Trophoblast cell (in vitro differentiated cells and primary cell): ENCODE results near the gene AHNAK2.

ENCODE experiments used
- DNase-seq, 2 donors: peaks; one replicate each; pipeline ENCODE4 v3.0.0-alpha.2; 2016
- H2AFZ ChIP-seq: 2 replicates; pipeline ENCODE4 v1.6.1; 2013; ENCODE audit warnings: low read length, moderate library complexity, mild to moderate bottlenecking; ENCODE audit not compliant: insufficient read depth, poor library complexity
- H2AK5ac ChIP-seq: 2 replicates; pipeline ENCODE4 v1.6.1; 2013; ENCODE audit warnings: mild to moderate bottlenecking, low read length
- H2BK120ac ChIP-seq: 2 replicates; pipeline ENCODE4 v1.6.1; 2013; ENCODE audit warnings: low read length, mild to moderate bottlenecking, moderate library complexity; ENCODE audit not compliant: insufficient read depth, poor library complexity
- H2BK12ac ChIP-seq: 2 replicates; pipeline ENCODE4 v1.6.1; 2013; ENCODE audit warnings: mild to moderate bottlenecking, low read length, moderate library complexity
- H2BK5ac ChIP-seq: 2 replicates; pipeline ENCODE4 v1.6.1; 2013; ENCODE audit warnings: low read length, low read depth, moderate library complexity, mild to moderate bottlenecking; ENCODE audit not compliant: poor library complexity
- H3K14ac ChIP-seq: 2 replicates; pipeline ENCODE4 v1.6.1; 2013; ENCODE audit warnings: mild to moderate bottlenecking, low read length
- H3K18ac ChIP-seq: 2 replicates; pipeline ENCODE4 v1.6.1; 2013; ENCODE audit warnings: mild to moderate bottlenecking, low read length
- H3K23ac ChIP-seq: 2 replicates; pipeline ENCODE4 v1.6.1; 2013; ENCODE audit warnings: low read length
- H3K27ac ChIP-seq: 2 replicates; pipeline ENCODE4 v1.5.1; 2013; ENCODE audit warnings: low read depth, mild to moderate bottlenecking, inconsistent platforms, low read length, moderate library complexity
- H3K27me3 ChIP-seq: 2 replicates; pipeline ENCODE4 v1.6.1; 2013; ENCODE audit warnings: inconsistent platforms, mild to moderate bottlenecking, low read length, moderate library complexity; ENCODE audit not compliant: insufficient read depth
- H3K36me3 ChIP-seq, 2 experiments: 1 replicate in 1 of 2; 2 replicates in 1 of 2; pipeline ENCODE4 v1.6.1; 2013; ENCODE audit warnings: low read length in 2 of 2, mild to moderate bottlenecking in 2 of 2, moderate library complexity in 1 of 2; ENCODE audit not compliant: insufficient read depth in 2 of 2, control insufficient read depth in 1 of 2
- H3K4ac ChIP-seq: 2 replicates; pipeline ENCODE4 v1.6.1; 2013; ENCODE audit warnings: low read depth, mild to moderate bottlenecking, low read length, moderate library complexity
- H3K4me1 ChIP-seq, 2 experiments: 1 replicate in 1 of 2; 2 replicates in 1 of 2; pipeline ENCODE4 v1.6.1; 2013; ENCODE audit warnings: low read length in 2 of 2, mild to moderate bottlenecking in 2 of 2, moderate library complexity in 1 of 2; ENCODE audit not compliant: insufficient read depth in 2 of 2, control insufficient read depth in 1 of 2
- H3K4me2 ChIP-seq: 2 replicates; pipeline ENCODE4 v1.6.1; 2013; ENCODE audit warnings: inconsistent platforms, mild to moderate bottlenecking, low read length, moderate library complexity
- H3K4me3 ChIP-seq: 2 replicates; pipeline ENCODE4 v1.5.1; 2013; ENCODE audit warnings: mild to moderate bottlenecking, low read depth, low read length, inconsistent platforms
- H3K79me1 ChIP-seq: one replicate; pipeline ENCODE4 v1.6.1; 2013; ENCODE audit warnings: low read length
- H3K79me2 ChIP-seq: 2 replicates; pipeline ENCODE4 v1.6.1; 2013; ENCODE audit warnings: low read length, mild to moderate bottlenecking; ENCODE audit not compliant: control insufficient read depth, insufficient read depth, poor library complexity
- H3K9ac ChIP-seq: 2 replicates; pipeline ENCODE4 v1.6.1; 2013; ENCODE audit warnings: mild to moderate bottlenecking, low read length
- H3K9me3 ChIP-seq: 2 replicates; pipeline ENCODE4 v1.6.1; 2013; ENCODE audit warnings: low read depth, mild to moderate bottlenecking, control low read depth, inconsistent platforms, low read length; ENCODE audit not compliant: insufficient read depth
- H4K12ac ChIP-seq: 2 replicates; pipeline ENCODE4 v1.6.1; 2013; ENCODE audit warnings: low read depth, mild to moderate bottlenecking, low read length, moderate library complexity
- H4K8ac ChIP-seq: 2 replicates; pipeline ENCODE4 v1.6.1; 2013; ENCODE audit warnings: low read depth, mild to moderate bottlenecking, low read length, moderate library complexity
- H4K91ac ChIP-seq: one replicate; pipeline ENCODE4 v1.6.1; 2013; ENCODE audit warnings: low read depth, mild to moderate bottlenecking, low read length, moderate library complexity
- WGBS: extraction: QIAGEN DNeasy Blood & Tissue Kit; methylation state at CpG from one replicate; pipeline ENCODE4 v1.1.7; 2013; ENCODE audit warnings: missing lambda C conversion rate; ENCODE audit not compliant: insufficient read length, insufficient coverage; ENCODE audit errors: extremely low coverage; 5-methylcytosine and 5-hydroxymethylcytosine counted together

Gene AHNAK2

DNA sequence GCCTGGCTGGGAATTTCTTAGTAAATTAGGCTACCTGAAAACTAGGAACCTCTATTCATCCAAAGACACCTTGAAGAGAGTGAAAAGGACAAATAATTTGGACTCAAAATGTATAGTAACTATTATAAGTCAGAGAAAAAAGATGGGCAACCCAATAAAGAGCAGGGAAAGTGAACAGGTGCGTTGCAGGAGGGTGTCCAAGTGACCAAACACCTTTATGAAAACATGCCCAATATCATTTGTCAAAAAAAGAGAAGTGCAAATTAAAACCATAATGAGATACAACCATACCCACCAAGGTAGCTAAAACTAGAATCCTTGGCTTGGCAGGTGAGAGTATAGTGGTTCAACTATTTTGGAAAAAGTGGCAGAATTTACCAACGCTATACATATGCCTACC, 78.4 kb downstream of the AHNAK2 start:
- H3K79me2 ChIP-seq = no peaks in the 10 kb centered on the region
- no peak overlapping the region for H3K9ac ChIP-seq
- no peaks in the 10 kb centered on the region for H3K4me1 ChIP-seq
- no peak overlapping the region for H3K23ac ChIP-seq
- no peak overlapping the region for H3K27ac ChIP-seq
- no peak overlapping the region for H4K91ac ChIP-seq
- H3K9me3 ChIP-seq = peaks cover 2% of the 10 kb centered on the region
- peaks cover 7 to 11% of the 10 kb centered on the region in 2 experiments for H3K36me3 ChIP-seq
- no peak overlapping the region for H3K4ac ChIP-seq
- H2AFZ ChIP-seq = no peak overlapping the region
- DNase-seq = no peak
- no peak overlapping the region for H3K4me3 ChIP-seq
- H3K18ac ChIP-seq = no peak overlapping the region
- no peak overlapping the region for H2AK5ac ChIP-seq
- no peak overlapping the region for H4K12ac ChIP-seq
- H2BK12ac ChIP-seq = no peak overlapping the region
- no peak overlapping the region for H3K14ac ChIP-seq
- no peaks in the 10 kb centered on the region for H3K27me3 ChIP-seq
- WGBS = no CpG with 5 or more reads among the region's 2 CpGs
- no peak overlapping the region for H3K4me2 ChIP-seq
- H2BK5ac ChIP-seq = no peak overlapping the region
- no peak overlapping the region for H4K8ac ChIP-seq
- no peak overlapping the region for H2BK120ac ChIP-seq
- no peaks in the 10 kb centered on the region for H3K79me1 ChIP-seq

DNA sequence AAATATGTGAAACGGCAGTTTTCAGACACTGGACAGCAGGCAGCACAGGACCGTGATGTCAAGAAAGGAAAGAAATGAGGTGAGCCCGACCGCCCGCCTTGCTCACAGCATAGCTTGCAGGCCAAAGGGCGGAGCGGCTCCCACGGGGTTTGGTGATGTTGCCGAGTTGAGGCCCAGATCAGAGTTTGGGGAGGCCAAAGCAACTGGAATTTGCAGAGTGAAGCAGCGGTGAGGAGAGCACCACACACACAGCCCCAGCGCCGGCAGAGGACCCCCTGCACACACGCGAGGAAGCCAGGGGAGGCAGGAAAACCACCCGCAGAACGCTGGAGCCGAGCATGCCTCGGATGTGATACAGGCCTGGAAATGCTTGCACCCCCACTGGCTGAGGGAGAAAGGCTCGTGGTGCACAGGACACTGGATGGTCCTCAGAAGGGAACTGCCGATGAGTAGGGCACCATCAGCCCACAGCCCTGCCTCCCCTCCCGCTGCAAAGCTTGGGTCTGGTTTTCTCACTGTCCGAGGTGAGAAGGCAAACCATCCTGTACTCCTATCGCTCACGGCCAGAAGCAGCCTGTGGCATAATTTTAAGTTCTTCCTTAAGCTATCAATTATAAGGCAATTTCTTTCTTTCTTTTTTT, 79.2 kb downstream of the AHNAK2 start:
- H2AK5ac ChIP-seq = no peak overlapping the region
- H3K14ac ChIP-seq = no peak overlapping the region
- no peaks in the 10 kb centered on the region for H3K79me1 ChIP-seq
- peaks cover 15 to 19% of the 10 kb centered on the region in 2 experiments for H3K36me3 ChIP-seq
- DNase-seq = no peak
- no CpG with 5 or more reads among the region's 24 CpGs for WGBS
- H4K91ac ChIP-seq = no peak overlapping the region
- H3K27ac ChIP-seq = no peak overlapping the region
- no peak overlapping the region for H4K8ac ChIP-seq
- H2BK12ac ChIP-seq = no peak overlapping the region
- no peak overlapping the region for H2AFZ ChIP-seq
- no peak overlapping the region for H2BK120ac ChIP-seq
- no peaks in the 10 kb centered on the region for H3K27me3 ChIP-seq
- no peaks in the 10 kb centered on the region for H3K79me2 ChIP-seq
- no peaks in the 10 kb centered on the region for H3K4me1 ChIP-seq
- H3K9me3 ChIP-seq = no peaks in the 10 kb centered on the region
- no peak overlapping the region for H3K23ac ChIP-seq
- H3K9ac ChIP-seq = no peak overlapping the region
- no peak overlapping the region for H3K4me2 ChIP-seq
- no peak overlapping the region for H3K4ac ChIP-seq
- H4K12ac ChIP-seq = no peak overlapping the region
- H2BK5ac ChIP-seq = no peak overlapping the region
- no peak overlapping the region for H3K4me3 ChIP-seq
- H3K18ac ChIP-seq = no peak overlapping the region

DNA sequence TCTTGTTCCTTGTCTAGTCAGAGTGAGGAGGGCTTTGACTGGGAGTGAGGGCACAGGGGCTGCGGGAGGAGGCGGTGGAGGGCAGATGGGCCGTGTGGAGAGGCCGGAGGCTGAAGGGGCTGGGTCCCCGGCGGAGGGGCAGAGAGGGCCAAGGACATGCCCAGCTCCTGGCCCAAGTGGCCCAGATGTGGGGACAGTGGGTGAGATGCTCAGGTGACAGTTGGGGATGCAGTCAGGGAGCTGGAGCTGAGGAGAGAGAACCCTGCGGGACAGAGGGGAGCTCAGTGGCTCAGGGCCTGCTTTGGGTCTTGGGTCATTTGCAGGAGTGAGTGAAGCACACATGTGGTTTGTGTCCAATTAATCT, 80.0 kb downstream of the AHNAK2 start:
- Histone ChIP-seq H2BK120ac (no peak overlapping the region), H3K14ac (no peak overlapping the region), H3K36me3 (peaks cover 23 to 26% of the 10 kb centered on the region in 2 experiments), H3K79me1 (no peaks in the 10 kb centered on the region), H3K23ac (no peak overlapping the region), H3K4ac (no peak overlapping the region), H3K9me3 (no peaks in the 10 kb centered on the region), H3K4me1 (no peaks in the 10 kb centered on the region), H2AK5ac (no peak overlapping the region), H3K9ac (no peak overlapping the region), H2AFZ (no peak overlapping the region), H4K12ac (no peak overlapping the region), H3K18ac (no peak overlapping the region), H3K4me2 (no peak overlapping the region), H2BK5ac (no peak overlapping the region), H3K27ac (no peak overlapping the region), H3K4me3 (no peak overlapping the region), H4K8ac (no peak overlapping the region), H2BK12ac (no peak overlapping the region), H3K79me2 (no peaks in the 10 kb centered on the region), H4K91ac (no peak overlapping the region), H3K27me3 (no peaks in the 10 kb centered on the region)
- no CpG with 5 or more reads among the region's 7 CpGs for WGBS
- DNase-seq = no peak

DNA sequence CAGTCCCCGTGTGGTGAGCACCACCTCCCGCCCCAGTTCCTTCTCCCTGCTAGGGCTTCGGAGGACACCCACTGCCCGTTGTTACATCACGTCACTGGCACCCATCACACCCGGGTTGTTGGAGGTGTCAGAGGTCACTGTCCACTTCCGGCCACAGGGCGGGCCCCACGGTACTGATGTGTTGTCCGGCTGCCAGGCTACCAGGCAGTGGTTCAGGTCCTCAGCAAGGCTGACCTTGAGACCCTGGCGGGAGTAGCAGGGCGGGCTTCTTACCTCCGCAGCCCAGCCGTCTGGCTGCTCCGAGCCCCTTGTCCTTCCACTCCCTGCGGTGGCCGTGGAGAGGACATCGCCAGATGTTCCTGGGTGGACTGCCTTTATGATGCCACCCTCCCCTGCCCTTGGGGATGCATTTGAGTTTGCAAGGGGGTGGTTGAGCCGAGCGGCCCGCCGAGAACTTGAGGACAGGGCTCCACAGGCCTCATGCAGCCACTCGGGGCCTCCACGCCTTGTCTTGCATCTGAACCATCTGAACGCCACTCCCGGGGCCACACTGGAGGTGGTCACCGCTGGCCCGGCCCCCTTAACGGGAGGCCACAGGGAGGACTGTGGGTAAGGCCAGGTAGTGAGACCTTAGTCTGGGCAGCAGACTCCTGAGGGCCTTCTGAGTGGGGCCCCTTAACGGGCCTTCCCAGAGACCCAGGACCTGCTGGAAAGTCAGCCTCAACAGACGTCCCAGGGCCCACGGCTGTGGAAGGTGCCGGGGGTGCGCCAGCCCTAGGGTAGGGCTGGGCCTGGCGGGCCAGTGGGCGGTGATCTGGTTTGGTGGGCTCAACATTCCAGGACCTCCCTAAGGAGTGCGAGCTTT, 80.6 kb downstream of the AHNAK2 start:
- H3K4me2 ChIP-seq = no peak overlapping the region
- no peaks in the 10 kb centered on the region for H3K27me3 ChIP-seq
- no peaks in the 10 kb centered on the region for H3K79me1 ChIP-seq
- no peak overlapping the region for H4K8ac ChIP-seq
- WGBS = no CpG with 5 or more reads among the region's 37 CpGs
- H3K4me1 ChIP-seq = no peaks in the 10 kb centered on the region
- no peak overlapping the region for H3K27ac ChIP-seq
- H3K23ac ChIP-seq = no peak overlapping the region
- no peak overlapping the region for H4K12ac ChIP-seq
- H3K36me3 ChIP-seq = peaks cover 28 to 31% of the 10 kb centered on the region in 2 experiments
- no peak overlapping the region for H3K9ac ChIP-seq
- DNase-seq = no peak
- no peak overlapping the region for H2AK5ac ChIP-seq
- no peak overlapping the region for H2BK12ac ChIP-seq
- H3K9me3 ChIP-seq = no peaks in the 10 kb centered on the region
- no peak overlapping the region for H2BK120ac ChIP-seq
- no peak overlapping the region for H3K14ac ChIP-seq
- H3K4me3 ChIP-seq = no peak overlapping the region
- no peak overlapping the region for H2BK5ac ChIP-seq
- no peak overlapping the region for H2AFZ ChIP-seq
- H4K91ac ChIP-seq = no peak overlapping the region
- H3K79me2 ChIP-seq = no peaks in the 10 kb centered on the region
- H3K4ac ChIP-seq = no peak overlapping the region
- H3K18ac ChIP-seq = no peak overlapping the region
